ENCODE measurements around the gene NRIP1.

The NRIP1 gene, protein sequence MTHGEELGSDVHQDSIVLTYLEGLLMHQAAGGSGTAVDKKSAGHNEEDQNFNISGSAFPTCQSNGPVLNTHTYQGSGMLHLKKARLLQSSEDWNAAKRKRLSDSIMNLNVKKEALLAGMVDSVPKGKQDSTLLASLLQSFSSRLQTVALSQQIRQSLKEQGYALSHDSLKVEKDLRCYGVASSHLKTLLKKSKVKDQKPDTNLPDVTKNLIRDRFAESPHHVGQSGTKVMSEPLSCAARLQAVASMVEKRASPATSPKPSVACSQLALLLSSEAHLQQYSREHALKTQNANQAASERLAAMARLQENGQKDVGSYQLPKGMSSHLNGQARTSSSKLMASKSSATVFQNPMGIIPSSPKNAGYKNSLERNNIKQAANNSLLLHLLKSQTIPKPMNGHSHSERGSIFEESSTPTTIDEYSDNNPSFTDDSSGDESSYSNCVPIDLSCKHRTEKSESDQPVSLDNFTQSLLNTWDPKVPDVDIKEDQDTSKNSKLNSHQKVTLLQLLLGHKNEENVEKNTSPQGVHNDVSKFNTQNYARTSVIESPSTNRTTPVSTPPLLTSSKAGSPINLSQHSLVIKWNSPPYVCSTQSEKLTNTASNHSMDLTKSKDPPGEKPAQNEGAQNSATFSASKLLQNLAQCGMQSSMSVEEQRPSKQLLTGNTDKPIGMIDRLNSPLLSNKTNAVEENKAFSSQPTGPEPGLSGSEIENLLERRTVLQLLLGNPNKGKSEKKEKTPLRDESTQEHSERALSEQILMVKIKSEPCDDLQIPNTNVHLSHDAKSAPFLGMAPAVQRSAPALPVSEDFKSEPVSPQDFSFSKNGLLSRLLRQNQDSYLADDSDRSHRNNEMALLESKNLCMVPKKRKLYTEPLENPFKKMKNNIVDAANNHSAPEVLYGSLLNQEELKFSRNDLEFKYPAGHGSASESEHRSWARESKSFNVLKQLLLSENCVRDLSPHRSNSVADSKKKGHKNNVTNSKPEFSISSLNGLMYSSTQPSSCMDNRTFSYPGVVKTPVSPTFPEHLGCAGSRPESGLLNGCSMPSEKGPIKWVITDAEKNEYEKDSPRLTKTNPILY (N-terminal part only)

GRCh38 chr21:15064576-15065391, at the start of gene NRIP1:
NRIP1 (minus strand) TSS chr21:15065000; CDS start chr21:14968192, 96,808 bp downstream.
- no peak for DNase-seq

- DNase-seq = no peak
These were observed 48.1 kb upstream of the NRIP1 start for GRCh38 chr21:15112858-15113257.

DNA sequence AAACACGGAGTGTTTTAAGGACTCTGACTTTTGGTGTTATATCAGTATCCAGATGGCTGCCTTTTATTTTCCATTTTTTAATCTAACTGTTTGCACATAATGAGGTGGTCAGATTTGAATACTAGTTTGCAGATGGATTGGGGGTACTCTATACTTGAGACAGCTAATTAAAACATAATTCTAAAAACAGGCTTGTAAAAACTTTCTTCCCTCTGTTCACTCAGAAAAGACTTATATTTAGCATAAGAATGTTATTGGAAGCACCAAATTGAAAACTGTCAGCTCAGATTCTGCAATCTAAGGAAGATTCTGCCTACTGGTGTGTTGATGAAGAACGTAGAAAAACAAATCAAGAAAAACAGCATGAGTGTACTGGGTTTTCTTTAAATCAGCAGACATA, 44.0 kb upstream of the NRIP1 start:
- no peak for DNase-seq

DNA sequence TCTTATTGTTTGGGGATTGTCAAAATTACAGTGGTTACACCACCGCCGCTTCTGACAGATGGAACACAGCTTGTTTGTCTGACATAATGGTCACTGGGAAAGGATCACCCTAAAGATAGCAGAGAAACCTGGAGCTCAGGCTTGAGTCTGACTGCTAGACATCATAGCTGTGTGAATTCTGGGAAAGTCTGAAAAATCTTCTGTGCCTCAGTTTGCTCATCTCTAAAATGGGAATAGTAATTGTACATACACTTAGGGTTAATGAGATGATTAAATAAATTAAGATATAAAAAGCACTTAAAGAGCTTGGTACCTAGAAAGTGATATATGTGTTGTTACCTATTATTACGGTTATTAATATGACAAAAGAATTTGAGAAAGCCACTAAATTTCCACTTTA, 39.7 kb upstream of the NRIP1 start:
- no peak for DNase-seq

DNA sequence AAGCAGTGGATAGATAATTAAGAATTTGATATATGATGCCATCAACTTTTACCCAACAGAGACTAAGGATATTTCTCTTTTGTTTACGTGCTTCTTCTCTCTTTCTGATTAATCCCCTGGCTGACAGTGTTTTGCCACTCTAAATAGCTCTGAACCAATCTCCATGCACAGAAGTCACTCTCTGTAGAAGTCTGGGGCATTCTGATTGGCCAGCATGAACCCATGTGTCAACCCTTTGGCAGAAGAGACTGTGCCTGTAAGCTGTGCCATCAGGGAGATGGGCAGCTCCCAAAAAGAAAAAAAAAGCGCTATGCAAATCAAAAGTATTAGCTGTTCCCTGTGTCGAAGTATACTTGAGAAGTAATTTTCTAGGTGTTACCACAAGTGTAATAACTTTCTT, 34.1 kb upstream of the NRIP1 start:
- no peak for DNase-seq

DNA sequence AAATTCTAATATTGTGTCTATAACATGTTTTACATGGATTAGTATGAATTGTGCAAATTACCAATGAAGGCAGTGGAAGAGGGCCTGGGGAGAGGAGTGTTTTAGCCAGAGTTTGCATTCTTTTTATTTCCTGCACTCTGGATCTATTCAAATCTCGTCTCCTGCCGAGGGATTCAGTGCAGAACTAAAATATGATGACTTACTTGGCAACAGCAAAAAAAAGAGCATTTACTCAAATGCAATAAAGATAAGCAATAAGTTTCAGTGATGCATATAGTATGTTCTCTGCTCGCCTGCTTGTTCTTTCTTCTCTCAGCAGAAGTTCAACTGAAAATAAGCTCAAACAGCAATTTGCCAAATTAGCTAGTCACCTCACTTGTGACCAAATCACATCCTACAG, 33.4 kb upstream of the NRIP1 start:
- no peak for DNase-seq

DNA sequence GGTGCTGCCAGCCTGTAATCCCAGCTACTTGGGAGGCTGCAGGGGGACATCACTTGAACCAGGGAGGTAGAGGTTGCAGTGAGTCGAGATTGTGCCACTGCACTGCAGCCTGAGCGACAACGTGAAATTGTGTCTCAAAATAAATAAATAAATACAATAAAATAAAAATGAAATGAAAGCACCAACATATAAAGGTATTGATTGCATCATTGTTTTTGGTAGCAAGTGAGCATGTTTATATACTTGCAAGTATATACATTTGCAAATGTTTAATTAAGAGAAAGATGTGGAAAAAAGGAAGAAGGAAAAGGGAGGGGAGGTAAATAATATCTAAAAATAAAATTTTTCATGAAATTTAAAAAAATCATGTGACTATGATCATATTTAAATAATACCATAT, 32.8 kb upstream of the NRIP1 start:
- no peak for DNase-seq

DNA sequence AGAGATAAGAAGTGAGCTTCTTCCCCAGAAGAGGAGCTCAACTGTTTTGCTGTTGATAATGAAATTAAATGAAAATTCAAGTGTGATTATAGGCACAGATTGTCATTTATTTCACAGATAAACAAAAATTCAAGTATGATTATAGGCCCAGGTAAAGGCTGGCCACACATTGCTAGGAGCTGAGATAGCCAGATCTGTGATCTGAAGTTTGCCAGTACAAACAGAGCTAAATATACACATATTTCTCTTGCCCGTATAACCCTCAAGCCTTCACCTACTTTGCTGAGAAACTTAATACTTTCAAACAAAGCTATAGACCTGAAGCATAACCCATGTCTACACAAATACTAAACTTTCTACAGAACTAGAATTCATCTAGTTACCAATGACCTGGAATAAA, 31.3 kb upstream of the NRIP1 start:
- no peak for DNase-seq

DNA sequence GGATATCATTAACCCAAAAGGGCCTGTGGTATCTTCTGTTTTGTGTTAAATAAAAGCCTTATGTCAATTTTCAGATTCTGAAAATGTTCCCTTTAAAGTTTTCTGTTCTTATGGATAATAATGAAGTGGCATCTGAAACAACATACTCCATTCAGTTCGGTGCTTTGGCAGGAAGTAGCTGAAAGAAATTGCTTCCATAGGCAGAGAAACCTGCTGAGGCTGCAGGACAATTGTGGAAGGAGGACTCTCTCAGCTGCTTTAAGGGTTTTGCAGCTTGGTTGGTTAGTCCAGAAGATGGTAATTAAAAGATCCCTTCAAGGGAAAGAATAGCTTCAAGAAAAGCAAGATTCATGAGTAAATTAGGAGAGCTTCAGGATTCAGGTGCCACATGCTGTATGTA, 30.5 kb upstream of the NRIP1 start:
- no peak for DNase-seq

DNA sequence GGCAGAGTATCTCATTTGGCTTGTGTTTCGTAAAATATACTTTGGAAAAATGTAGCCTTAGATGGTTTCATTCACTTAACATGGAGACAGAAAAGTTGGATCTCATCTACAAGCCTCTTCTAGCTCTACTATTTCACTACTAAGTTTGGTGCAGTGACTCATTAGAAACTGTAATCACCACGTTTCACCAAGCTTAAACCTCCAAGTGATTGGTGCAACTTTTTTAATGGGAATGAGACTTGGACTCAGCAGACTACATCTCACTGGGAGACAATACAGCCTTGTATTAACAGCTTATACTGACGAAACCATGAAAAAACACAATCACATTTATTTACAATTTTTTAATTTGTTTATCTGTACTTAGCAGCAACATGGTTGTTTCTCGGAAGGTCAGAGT, 29.9 kb upstream of the NRIP1 start:
- no peak for DNase-seq

- DNase-seq = no peak
These were observed 28.4 kb upstream of the NRIP1 start for GRCh38 chr21:15093216-15093615.

GRCh38 chr21:15092745-15093144, 27.9 kb upstream of the NRIP1 start:
- no peak for DNase-seq

- no peak for DNase-seq
These were observed 25.6 kb upstream of the NRIP1 start for GRCh38 chr21:15090390-15090789.

DNA sequence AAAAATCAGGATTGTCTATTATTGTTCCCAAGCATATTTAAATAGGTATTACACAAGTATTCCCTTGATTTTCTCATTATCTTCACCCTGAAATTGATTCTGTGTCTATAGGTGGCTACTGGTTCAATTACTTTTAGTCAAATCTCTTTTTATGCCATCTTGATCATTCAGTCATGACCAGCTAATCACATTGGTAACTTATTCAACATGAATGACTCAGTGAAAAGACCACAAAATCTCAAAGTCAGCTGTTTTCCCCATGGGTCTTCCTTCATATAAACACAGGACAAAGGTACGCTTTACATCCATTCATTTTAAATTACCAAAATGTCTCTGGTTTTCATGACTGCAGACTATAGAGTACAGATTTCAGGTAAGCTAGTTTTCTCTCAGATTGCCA, 23.7 kb upstream of the NRIP1 start:
- DNase-seq = no peak

GRCh38 chr21:15084668-15085067, 19.9 kb upstream of the NRIP1 start:
- no peak for DNase-seq

DNA sequence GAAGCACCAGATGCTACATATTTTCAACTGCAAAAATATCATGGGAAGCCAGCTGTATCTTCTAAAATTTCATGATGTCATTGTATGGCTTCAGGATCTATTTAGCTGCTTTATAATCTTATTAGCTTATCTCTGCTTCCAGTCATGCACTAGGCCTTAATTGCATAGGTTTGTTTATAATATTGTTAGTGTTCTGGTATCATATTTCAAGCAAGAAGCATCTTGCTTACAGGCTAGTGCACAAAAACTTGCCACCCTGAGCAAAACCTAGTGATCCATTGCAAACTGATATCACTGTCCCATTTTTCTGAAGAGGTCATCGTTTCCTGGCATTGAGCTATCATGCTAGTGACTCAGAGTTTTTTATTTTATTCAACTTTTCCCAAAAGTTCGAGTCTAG, 15.7 kb upstream of the NRIP1 start:
- no peak for DNase-seq

- DNase-seq = no peak
These were observed 14.5 kb upstream of the NRIP1 start for GRCh38 chr21:15079269-15079668.

DNA sequence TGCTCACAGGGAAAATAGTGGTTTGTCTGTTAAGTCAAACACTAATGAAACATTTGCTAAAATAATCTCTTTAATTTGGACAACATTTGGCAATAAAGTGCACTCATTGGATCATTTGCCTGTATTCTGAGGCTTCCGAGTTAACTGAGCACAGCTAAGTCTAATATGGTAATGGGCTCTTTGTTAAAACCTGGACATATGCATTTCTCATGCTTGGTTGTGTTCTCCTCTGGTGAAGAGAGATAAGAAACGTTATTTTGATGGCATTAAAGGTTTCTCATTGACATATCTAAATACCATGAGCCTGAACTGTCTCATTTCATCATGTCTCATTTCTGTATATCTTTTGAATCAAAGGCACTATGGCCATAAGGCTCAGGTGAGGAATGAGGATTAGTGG, 13.4 kb upstream of the NRIP1 start:
- no peak for DNase-seq

GRCh38 chr21:15077529-15078145, 12.8 kb upstream of the NRIP1 start:
- no peak for DNase-seq

- no peak for DNase-seq
These were observed 11.9 kb upstream of the NRIP1 start for GRCh38 chr21:15076730-15077129.

DNA sequence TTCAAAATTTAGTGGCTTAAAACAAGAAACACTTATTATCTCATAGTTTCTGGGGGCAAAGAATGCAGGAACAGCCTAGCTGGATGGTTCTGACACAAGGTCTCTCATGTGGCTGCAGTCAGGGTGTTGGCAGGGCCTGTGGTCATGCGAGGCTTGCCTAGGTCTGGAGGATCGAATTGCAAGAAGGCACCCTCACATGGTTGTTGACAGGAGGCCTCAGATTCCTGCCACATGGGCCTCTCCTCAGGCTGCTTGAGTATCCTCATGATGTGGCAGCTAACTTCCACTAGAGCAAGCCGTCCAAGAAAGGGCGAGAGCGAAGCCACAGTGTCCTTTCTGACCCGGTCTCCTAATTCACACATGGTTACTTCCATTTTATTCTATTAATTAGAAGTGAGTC, 6.2 kb upstream of the NRIP1 start:
- DNase-seq = no peak

DNA sequence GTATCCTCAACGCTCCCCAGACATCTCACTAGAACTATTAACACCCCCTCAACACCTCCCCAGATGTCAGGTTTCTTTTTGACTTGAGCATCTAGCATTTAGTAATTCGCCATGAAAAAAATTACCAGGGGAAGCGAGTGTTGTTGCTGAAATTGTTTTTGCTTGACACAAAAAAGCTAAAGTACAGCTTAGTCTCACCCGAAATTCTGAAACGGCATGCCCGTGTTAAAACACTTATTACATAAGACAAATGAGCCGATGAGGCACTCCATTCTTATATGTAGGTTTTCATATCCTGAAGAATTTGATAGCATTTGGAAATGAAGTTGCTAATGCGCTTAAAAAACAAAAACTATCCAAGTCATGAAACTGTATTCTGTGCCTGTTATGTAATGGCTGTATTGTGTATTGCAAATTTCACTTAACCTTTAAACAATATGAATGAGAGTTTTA, 1.3 kb upstream of the NRIP1 start:
- no peak for DNase-seq

Data from NCI-H446 (cell line).